Measurements from ENCODE around the gene SH3GL2.

SH3GL2 gene

DNA sequence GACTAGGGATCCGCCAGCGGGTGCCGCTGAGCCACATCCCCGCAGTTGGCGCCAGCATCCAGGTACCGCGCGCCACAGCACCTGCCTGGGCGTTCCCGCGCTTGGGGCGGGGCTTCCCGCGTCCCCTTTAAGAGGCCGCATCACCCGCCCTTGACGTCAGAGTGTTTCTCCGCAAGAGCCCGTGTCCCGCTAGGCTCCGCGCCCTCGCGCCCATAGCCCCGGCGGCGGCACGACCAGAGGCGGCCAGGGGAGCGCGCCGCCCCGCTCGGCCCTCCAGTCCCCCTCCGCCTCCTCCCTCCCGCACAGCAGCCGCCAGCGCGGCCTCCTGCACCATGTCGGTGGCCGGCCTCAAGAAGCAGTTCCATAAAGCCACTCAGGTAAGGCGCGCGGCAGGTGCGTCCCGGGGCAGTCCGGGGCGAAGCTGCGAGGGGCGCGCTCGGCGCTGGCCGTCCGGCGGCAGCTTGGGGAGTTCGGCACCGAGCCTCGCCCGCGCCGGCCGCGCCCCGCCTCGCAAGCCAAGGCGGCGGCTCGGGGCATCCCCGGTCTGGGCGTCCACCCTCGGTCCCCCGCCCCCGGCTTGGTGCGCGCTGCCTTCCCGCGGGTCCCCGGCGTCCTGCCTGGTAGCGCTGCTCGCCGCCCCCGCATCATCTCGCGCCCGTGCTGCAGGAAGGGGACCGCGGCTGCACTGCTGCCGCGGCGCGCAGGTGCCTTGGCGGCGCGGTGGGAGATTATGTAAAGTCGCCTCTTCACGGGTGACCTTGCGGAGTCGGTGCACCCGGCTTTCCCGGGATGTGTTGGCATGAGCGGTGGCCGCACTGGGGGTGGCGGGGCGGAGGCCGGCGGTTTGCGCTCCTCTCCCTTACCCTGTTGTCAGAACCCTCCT lies at the start of gene SH3GL2:
SH3GL2 (plus strand) TSS at position 156 of the 883 bp plus-strand sequence.
- Histone ChIP-seq H3K9ac (ENCODE audit: low read depth, low read length) (no peak within 1 kb of the TSS), H3K9me3 (ENCODE audit: control insufficient read depth, insufficient read depth, low read length) (no peaks in the 10 kb centered on the region), H3K27me3 (ENCODE audit: control insufficient read depth, insufficient read depth, low read length) (peaks cover 40% of the 10 kb centered on the region), H3K4me3 (ENCODE audit: low read depth, low read length) (peak within 1 kb of the TSS; percentile 52), H3K4me1 (ENCODE audit: control insufficient read depth, insufficient read depth, low read length) (peaks cover 6% of the 10 kb centered on the region), H3K36me3 (ENCODE audit: control insufficient read depth, insufficient read depth, low read length) (no peaks in the 10 kb centered on the region)

DNA sequence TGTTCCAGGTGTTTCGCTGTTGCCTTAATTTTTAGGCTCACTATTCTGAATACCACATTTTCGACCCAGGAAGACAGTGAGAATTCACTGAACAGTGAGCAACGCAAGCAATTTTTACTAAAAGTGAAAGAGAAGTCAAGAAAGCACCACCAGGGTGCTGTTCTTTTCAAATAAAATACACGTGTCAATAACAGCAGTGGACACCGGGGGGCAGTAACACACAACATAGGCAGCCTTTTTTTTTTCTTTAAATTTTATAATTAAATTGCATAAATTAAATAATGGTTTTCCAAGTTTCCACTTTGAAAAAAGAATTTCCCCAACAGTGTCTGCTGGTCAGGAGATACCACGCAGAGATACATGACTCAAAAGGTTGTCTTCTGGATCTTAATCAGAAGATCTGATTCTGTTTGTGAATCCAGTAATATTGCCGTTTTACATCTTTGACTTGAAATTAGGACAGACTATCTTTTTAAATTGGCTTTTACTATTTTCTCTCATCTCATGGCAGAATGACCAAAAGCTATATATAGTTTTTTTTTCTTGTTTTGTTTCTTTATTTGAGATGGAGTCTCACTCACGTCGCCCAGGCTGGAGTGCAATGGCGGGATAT lies 47.1 kb upstream of the SH3GL2 start:
- no peak overlapping the region for H3K4me3 ChIP-seq (ENCODE audit: low read depth, low read length)
- no peak overlapping the region for H3K9ac ChIP-seq (ENCODE audit: low read depth, low read length)
- no peaks in the 10 kb centered on the region for H3K27me3 ChIP-seq (ENCODE audit: control insufficient read depth, insufficient read depth, low read length)
- no peaks in the 10 kb centered on the region for H3K36me3 ChIP-seq (ENCODE audit: control insufficient read depth, insufficient read depth, low read length)
- no peaks in the 10 kb centered on the region for H3K9me3 ChIP-seq (ENCODE audit: control insufficient read depth, insufficient read depth, low read length)
- H3K4me1 ChIP-seq (ENCODE audit: control insufficient read depth, insufficient read depth, low read length), result no peaks in the 10 kb centered on the region

- Histone ChIP-seq H3K9me3 (ENCODE audit: control insufficient read depth, insufficient read depth, low read length) (no peaks in the 10 kb centered on the region), H3K4me1 (ENCODE audit: control insufficient read depth, insufficient read depth, low read length) (no peaks in the 10 kb centered on the region), H3K36me3 (ENCODE audit: control insufficient read depth, insufficient read depth, low read length) (no peaks in the 10 kb centered on the region), H3K9ac (ENCODE audit: low read depth, low read length) (no peak overlapping the region), H3K27me3 (ENCODE audit: control insufficient read depth, insufficient read depth, low read length) (no peaks in the 10 kb centered on the region), H3K4me3 (ENCODE audit: low read depth, low read length) (no peak overlapping the region)
Observed at GRCh38 chr9:17532461-17532860, 46.4 kb upstream of the SH3GL2 start.

DNA sequence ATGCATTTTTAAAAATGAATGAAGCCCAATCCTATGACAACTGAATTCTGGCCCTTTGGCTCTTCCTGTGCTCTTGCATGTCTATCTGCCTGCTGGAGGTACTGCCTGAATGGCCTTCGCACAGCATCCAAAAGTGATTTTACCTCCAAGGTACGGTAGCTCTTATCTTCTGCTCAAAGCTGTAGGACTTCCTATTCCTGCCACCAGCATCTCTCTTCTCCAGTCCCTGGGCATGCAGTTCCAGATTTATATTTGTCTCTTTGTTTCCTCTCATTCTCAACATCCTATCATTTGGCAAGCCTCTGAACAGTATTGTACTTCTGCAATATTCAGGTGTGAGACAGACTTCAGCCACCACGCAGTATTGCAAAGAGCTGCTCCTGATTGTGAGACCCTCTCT lies 43.7 kb upstream of the SH3GL2 start:
- H3K4me3 ChIP-seq (ENCODE audit: low read depth, low read length), result no peak overlapping the region
- no peaks in the 10 kb centered on the region for H3K36me3 ChIP-seq (ENCODE audit: control insufficient read depth, insufficient read depth, low read length)
- no peaks in the 10 kb centered on the region for H3K27me3 ChIP-seq (ENCODE audit: control insufficient read depth, insufficient read depth, low read length)
- no peaks in the 10 kb centered on the region for H3K4me1 ChIP-seq (ENCODE audit: control insufficient read depth, insufficient read depth, low read length)
- no peak overlapping the region for H3K9ac ChIP-seq (ENCODE audit: low read depth, low read length)
- H3K9me3 ChIP-seq (ENCODE audit: control insufficient read depth, insufficient read depth, low read length), result no peaks in the 10 kb centered on the region

- Histone ChIP-seq H3K4me1 (ENCODE audit: control insufficient read depth, insufficient read depth, low read length) (no peaks in the 10 kb centered on the region), H3K9ac (ENCODE audit: low read depth, low read length) (no peak overlapping the region), H3K27me3 (ENCODE audit: control insufficient read depth, insufficient read depth, low read length) (no peaks in the 10 kb centered on the region), H3K4me3 (ENCODE audit: low read depth, low read length) (no peak overlapping the region), H3K9me3 (ENCODE audit: control insufficient read depth, insufficient read depth, low read length) (no peaks in the 10 kb centered on the region), H3K36me3 (ENCODE audit: control insufficient read depth, insufficient read depth, low read length) (no peaks in the 10 kb centered on the region)
Observed at GRCh38 chr9:17536027-17536426, 42.8 kb upstream of the SH3GL2 start.

GRCh38 chr9:17551023-17551422 lies 27.8 kb upstream of the SH3GL2 start:
- Histone ChIP-seq H3K4me1 (ENCODE audit: control insufficient read depth, insufficient read depth, low read length) (no peaks in the 10 kb centered on the region), H3K9ac (ENCODE audit: low read depth, low read length) (no peak overlapping the region), H3K4me3 (ENCODE audit: low read depth, low read length) (no peak overlapping the region), H3K9me3 (ENCODE audit: control insufficient read depth, insufficient read depth, low read length) (no peaks in the 10 kb centered on the region), H3K27me3 (ENCODE audit: control insufficient read depth, insufficient read depth, low read length) (no peaks in the 10 kb centered on the region), H3K36me3 (ENCODE audit: control insufficient read depth, insufficient read depth, low read length) (no peaks in the 10 kb centered on the region)

DNA sequence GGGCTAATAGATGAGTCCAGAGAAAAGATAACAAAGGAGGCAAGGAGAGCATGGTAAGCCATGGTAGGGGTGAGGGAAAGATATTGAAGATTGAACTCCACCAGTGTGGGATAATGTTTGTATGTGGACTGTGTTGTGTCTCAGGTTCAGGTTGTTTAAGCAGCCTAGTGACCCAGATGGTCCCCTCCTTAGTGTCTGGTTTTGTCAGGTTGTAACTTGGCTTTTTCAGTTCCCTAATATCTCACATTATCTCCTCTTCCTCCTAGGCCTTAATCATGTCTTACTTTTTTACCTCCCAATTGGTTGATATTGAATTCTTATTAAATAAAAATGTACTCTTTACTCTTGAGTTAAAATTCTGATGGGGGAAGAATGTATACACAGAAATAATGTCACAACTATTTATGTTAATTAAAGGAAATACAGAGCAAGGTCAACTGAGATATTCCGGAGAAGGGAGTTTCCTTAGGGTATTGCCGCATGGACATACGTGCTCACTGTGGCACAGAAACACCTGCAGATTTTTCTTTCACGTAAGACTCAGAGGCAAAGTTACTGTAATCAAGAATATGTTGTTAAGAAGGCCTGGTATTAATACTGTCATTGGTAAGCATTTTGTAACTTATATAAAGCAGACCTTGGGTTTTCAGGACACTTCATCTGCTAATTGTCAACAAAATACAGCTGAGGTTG lies 23.4 kb upstream of the SH3GL2 start:
- Histone ChIP-seq H3K27me3 (ENCODE audit: control insufficient read depth, insufficient read depth, low read length) (no peaks in the 10 kb centered on the region), H3K9ac (ENCODE audit: low read depth, low read length) (no peak overlapping the region), H3K9me3 (ENCODE audit: control insufficient read depth, insufficient read depth, low read length) (no peaks in the 10 kb centered on the region), H3K36me3 (ENCODE audit: control insufficient read depth, insufficient read depth, low read length) (no peaks in the 10 kb centered on the region), H3K4me3 (ENCODE audit: low read depth, low read length) (no peak overlapping the region), H3K4me1 (ENCODE audit: control insufficient read depth, insufficient read depth, low read length) (no peaks in the 10 kb centered on the region)

DNA sequence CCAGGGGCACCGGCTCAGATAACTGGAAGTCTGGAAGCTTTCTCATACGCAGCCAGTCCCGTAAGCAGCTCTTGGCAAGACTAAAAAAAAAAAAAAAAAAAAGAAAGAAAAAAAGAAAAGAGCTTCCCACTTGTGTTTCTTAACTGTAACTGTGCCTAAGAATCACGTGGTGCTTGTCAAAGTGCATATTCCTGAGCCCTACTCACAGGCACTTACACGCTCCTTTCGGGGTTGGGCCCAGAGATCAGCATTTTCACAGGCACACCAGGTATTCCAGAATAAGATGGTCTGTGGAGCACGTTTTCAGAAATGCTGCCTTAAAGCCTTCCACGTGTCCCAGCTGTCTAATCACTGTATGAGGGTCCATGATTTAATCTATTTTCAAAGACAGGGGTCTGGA lies 22.6 kb upstream of the SH3GL2 start:
- Histone ChIP-seq H3K4me3 (ENCODE audit: low read depth, low read length) (no peak overlapping the region), H3K9ac (ENCODE audit: low read depth, low read length) (no peak overlapping the region), H3K27me3 (ENCODE audit: control insufficient read depth, insufficient read depth, low read length) (no peaks in the 10 kb centered on the region), H3K9me3 (ENCODE audit: control insufficient read depth, insufficient read depth, low read length) (no peaks in the 10 kb centered on the region), H3K4me1 (ENCODE audit: control insufficient read depth, insufficient read depth, low read length) (no peaks in the 10 kb centered on the region), H3K36me3 (ENCODE audit: control insufficient read depth, insufficient read depth, low read length) (no peaks in the 10 kb centered on the region)

- no peaks in the 10 kb centered on the region for H3K4me1 ChIP-seq (ENCODE audit: control insufficient read depth, insufficient read depth, low read length)
- H3K27me3 ChIP-seq (ENCODE audit: control insufficient read depth, insufficient read depth, low read length), result no peaks in the 10 kb centered on the region
- no peaks in the 10 kb centered on the region for H3K36me3 ChIP-seq (ENCODE audit: control insufficient read depth, insufficient read depth, low read length)
- H3K4me3 ChIP-seq (ENCODE audit: low read depth, low read length), result no peak overlapping the region
- no peaks in the 10 kb centered on the region for H3K9me3 ChIP-seq (ENCODE audit: control insufficient read depth, insufficient read depth, low read length)
- no peak overlapping the region for H3K9ac ChIP-seq (ENCODE audit: low read depth, low read length)
Observed at GRCh38 chr9:17556935-17557334, 21.9 kb upstream of the SH3GL2 start.

GRCh38 chr9:17571825-17572224 lies 7.0 kb upstream of the SH3GL2 start:
- Histone ChIP-seq H3K9ac (ENCODE audit: low read depth, low read length) (no peak overlapping the region), H3K36me3 (ENCODE audit: control insufficient read depth, insufficient read depth, low read length) (no peaks in the 10 kb centered on the region), H3K4me1 (ENCODE audit: control insufficient read depth, insufficient read depth, low read length) (peaks cover 9% of the 10 kb centered on the region), H3K9me3 (ENCODE audit: control insufficient read depth, insufficient read depth, low read length) (no peaks in the 10 kb centered on the region), H3K27me3 (ENCODE audit: control insufficient read depth, insufficient read depth, low read length) (peaks cover 2% of the 10 kb centered on the region), H3K4me3 (ENCODE audit: low read depth, low read length) (no peak overlapping the region)

DNA sequence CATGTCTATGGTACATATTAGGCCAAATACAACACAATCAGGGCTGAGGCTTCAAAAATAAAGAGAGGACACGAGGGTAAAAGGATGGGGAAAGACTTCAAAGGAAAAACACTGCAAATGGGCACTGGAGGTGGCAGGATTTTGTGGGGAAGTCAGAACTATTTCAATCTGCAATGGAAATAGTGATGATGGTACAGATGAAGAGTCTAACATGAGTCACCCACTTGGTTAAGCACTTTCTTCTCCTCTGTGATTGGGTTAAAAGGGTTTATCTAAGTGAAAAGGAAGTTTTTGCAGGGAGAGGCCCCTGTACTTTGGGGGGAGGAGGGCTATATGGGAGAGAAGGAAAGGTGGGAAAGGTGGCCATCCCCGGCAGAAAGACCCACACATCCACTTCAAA lies 4.5 kb upstream of the SH3GL2 start:
- peaks cover 20% of the 10 kb centered on the region for H3K27me3 ChIP-seq (ENCODE audit: control insufficient read depth, insufficient read depth, low read length)
- no peaks in the 10 kb centered on the region for H3K36me3 ChIP-seq (ENCODE audit: control insufficient read depth, insufficient read depth, low read length)
- H3K9me3 ChIP-seq (ENCODE audit: control insufficient read depth, insufficient read depth, low read length), result no peaks in the 10 kb centered on the region
- H3K4me1 ChIP-seq (ENCODE audit: control insufficient read depth, insufficient read depth, low read length), result peaks cover 11% of the 10 kb centered on the region
- H3K9ac ChIP-seq (ENCODE audit: low read depth, low read length), result no peak overlapping the region
- no peak overlapping the region for H3K4me3 ChIP-seq (ENCODE audit: low read depth, low read length)

GRCh38 chr9:17578577-17578910 lies 322 bp upstream of the SH3GL2 start:
- Histone ChIP-seq H3K4me3 (ENCODE audit: low read depth, low read length) (peak overlapping the region; percentile 52), H3K4me1 (ENCODE audit: control insufficient read depth, insufficient read depth, low read length) (peaks cover 6% of the 10 kb centered on the region), H3K36me3 (ENCODE audit: control insufficient read depth, insufficient read depth, low read length) (no peaks in the 10 kb centered on the region), H3K9me3 (ENCODE audit: control insufficient read depth, insufficient read depth, low read length) (no peaks in the 10 kb centered on the region), H3K27me3 (ENCODE audit: control insufficient read depth, insufficient read depth, low read length) (peaks cover 40% of the 10 kb centered on the region), H3K9ac (ENCODE audit: low read depth, low read length) (no peak overlapping the region)
